H1 (cell line): ENCODE measurements around the gene POLR3H. TPM values are rescaled to one million over a fixed set of nuclear protein-coding genes. Genes with fewer than 3 reads are reported as not detected.

Experiments
- CTCF ChIA-PET: fragments of 300-600 bp; sonication (Branson Sonifier 250); formaldehyde crosslinking; loops from one replicate; lab custom pipeline; 2021; ENCODE audit not compliant: partially characterized antibody; lab: Charles Lee
- POLR2A ChIA-PET: fragments of 300-600 bp; sonication (Branson Sonifier 250); formaldehyde crosslinking; loops from one replicate; lab custom pipeline; 2021; ENCODE audit warnings: inconsistent platforms; ENCODE audit not compliant: partially characterized antibody; lab: Charles Lee
- DNase-seq, 2 experiments: peaks; one replicate each; pipeline versions ENCODE4 v3.0.0 to v3.0.0-alpha.2; 2010 to 2022; ENCODE audit warnings: low spot score in 2 of 2, low read depth in 1 of 2, mixed read lengths in 1 of 2
- FAIRE-seq: peaks from 2 replicates; lab custom pipeline; 2011; peaks lifted over from hg19 to GRCh38; lab: Jason Lieb, UNC
- H2AFZ ChIP-seq: 2 replicates; pipeline ENCODE4 v1.8.1; 2012; ENCODE audit warnings: low read length, inconsistent platforms
- H2AK5ac ChIP-seq: 2 replicates; pipeline ENCODE4 v1.6.1; 2013; ENCODE audit warnings: low read depth, low read length
- H2BK120ac ChIP-seq: replicated peaks from 2 replicates; pipeline ENCODE3; 2013; ENCODE audit warnings: low read depth, low read length, inconsistent platforms
- H2BK12ac ChIP-seq: 2 replicates; pipeline ENCODE4 v1.6.1; 2013; ENCODE audit warnings: low read depth, low read length
- H2BK15ac ChIP-seq: 2 replicates; pipeline ENCODE4 v1.6.1; 2013; ENCODE audit warnings: low read length
- H2BK20ac ChIP-seq: 2 replicates; pipeline ENCODE4 v1.6.1; 2013; ENCODE audit warnings: low read length
- H2BK5ac ChIP-seq: 2 replicates; pipeline ENCODE4 v1.6.1; 2013; ENCODE audit warnings: low read depth, low read length
- H3K14ac ChIP-seq: 2 replicates; pipeline ENCODE4 v1.6.1; 2013; ENCODE audit warnings: inconsistent platforms; ENCODE audit not compliant: insufficient read length
- H3K18ac ChIP-seq: 2 replicates; pipeline ENCODE4 v1.6.1; 2013; ENCODE audit warnings: low read length; ENCODE audit errors: extremely low read depth
- H3K23ac ChIP-seq: 2 replicates; pipeline ENCODE4 v1.6.1; 2013; ENCODE audit warnings: inconsistent platforms; ENCODE audit not compliant: insufficient read length
- H3K23me2 ChIP-seq: 2 replicates; pipeline ENCODE4 v1.6.1; 2013; ENCODE audit warnings: low read depth, low read length
- H3K27ac ChIP-seq: 2 replicates; pipeline ENCODE4 v1.6.1; 2011; ENCODE audit warnings: low read depth, low read length, inconsistent platforms
- H3K27me3 ChIP-seq, 4 experiments: replicated peaks in 1 of 4; 1 replicate in 1 of 4; 2 replicates in 3 of 4; pipeline versions ENCODE4 v1.6.1 to v1.8.1; 2011 to 2013; ENCODE audit warnings: low read length in 3 of 4, mild to moderate bottlenecking in 3 of 4, inconsistent platforms in 2 of 4, mixed read lengths in 2 of 4, moderate library complexity in 1 of 4; ENCODE audit not compliant: control insufficient read depth in 3 of 4, insufficient read depth in 3 of 4; ENCODE audit errors: extremely low read depth in 1 of 4
- H3K36me3 ChIP-seq, 4 experiments: 2 replicates each; pipeline versions ENCODE4 v1.6.1 to v1.8.1; 2011 to 2013; ENCODE audit warnings: mild to moderate bottlenecking in 4 of 4, low read length in 3 of 4, moderate library complexity in 2 of 4, control low read depth in 1 of 4, inconsistent platforms in 1 of 4; ENCODE audit not compliant: insufficient read depth in 4 of 4, control insufficient read depth in 2 of 4
- H3K4ac ChIP-seq: replicated peaks from 2 replicates; pipeline ENCODE3; 2013; ENCODE audit warnings: low read length, low read depth, mixed read lengths, inconsistent platforms; ENCODE audit not compliant: insufficient read length
- H3K4me1 ChIP-seq, 4 experiments: replicated peaks in 1 of 4; 1 replicate in 1 of 4; 2 replicates in 3 of 4; pipeline versions ENCODE4 v1.6.1 to v1.8.1; 2011 to 2013; ENCODE audit warnings: low read length in 3 of 4, inconsistent platforms in 2 of 4, mixed read lengths in 1 of 4; ENCODE audit not compliant: insufficient read depth in 4 of 4, control insufficient read depth in 3 of 4
- H3K4me2 ChIP-seq, 2 experiments: 2 replicates each; pipeline versions ENCODE4 v1.6.1 to v1.8.1; 2011 to 2013; ENCODE audit warnings: low read depth in 2 of 2, low read length in 2 of 2, control low read depth in 1 of 2, inconsistent platforms in 1 of 2, mild to moderate bottlenecking in 1 of 2; ENCODE audit not compliant: insufficient read depth in 1 of 2
- H3K4me3 ChIP-seq, 4 experiments: fragments of 200-600, 300-600 bp in 1 of 4; sonication (generic), shearing (Covaris generic), sonication (Bioruptor Twin) in 1 of 4; 2 replicates each; pipeline versions ENCODE4 v1.5.1 to v1.8.1; 2011 to 2016; ENCODE audit warnings: low read length in 4 of 4, low read depth in 3 of 4, control low read depth in 2 of 4, inconsistent platforms in 2 of 4, mild to moderate bottlenecking in 2 of 4, mixed read lengths in 1 of 4, moderate library complexity in 1 of 4; ENCODE audit not compliant: insufficient read depth in 2 of 4; ENCODE audit errors: extremely low read depth in 1 of 4
- H3K56ac ChIP-seq: replicated peaks from 2 replicates; pipeline ENCODE3; 2013; ENCODE audit warnings: low read depth, mild to moderate bottlenecking, mixed read lengths, low read length, inconsistent platforms; ENCODE audit not compliant: insufficient read length
- H3K79me1 ChIP-seq: 2 replicates; pipeline ENCODE4 v1.6.1; 2013; ENCODE audit warnings: low read depth, low read length, control low read depth
- H3K79me2 ChIP-seq, 2 experiments: 2 replicates each; pipeline versions ENCODE4 v1.6.1 to v1.8.1; 2012 to 2013; ENCODE audit warnings: low read length in 2 of 2, mild to moderate bottlenecking in 2 of 2, inconsistent platforms in 1 of 2; ENCODE audit not compliant: insufficient read depth in 2 of 2, control insufficient read depth in 1 of 2
- H3K9ac ChIP-seq, 4 experiments: replicated peaks in 1 of 4; 1 replicate in 1 of 4; 2 replicates in 3 of 4; pipeline versions ENCODE4 v1.6.1 to v1.8.1; 2011 to 2013; ENCODE audit warnings: low read depth in 3 of 4, low read length in 3 of 4, control low read depth in 2 of 4, mild to moderate bottlenecking in 2 of 4, moderate library complexity in 2 of 4, inconsistent platforms in 1 of 4; ENCODE audit errors: extremely low read depth in 1 of 4
- H3K9me3 ChIP-seq, 2 experiments: 2 replicates each; pipeline versions ENCODE4 v1.6.1 to v1.8.1; 2012 to 2013; ENCODE audit warnings: mild to moderate bottlenecking in 2 of 2, moderate library complexity in 2 of 2, control low read depth in 1 of 2, inconsistent platforms in 1 of 2, low read depth in 1 of 2, low read length in 1 of 2, mixed read lengths in 1 of 2; ENCODE audit not compliant: insufficient read depth in 2 of 2
- H4K20me1 ChIP-seq, 2 experiments: replicated peaks in 1 of 2; 2 replicates each; pipeline versions ENCODE3 to v1.8.1; 2011 to 2013; ENCODE audit warnings: inconsistent platforms in 2 of 2, low read length in 2 of 2, mild to moderate bottlenecking in 1 of 2; ENCODE audit not compliant: insufficient read depth in 2 of 2, control insufficient read depth in 1 of 2
- H4K5ac ChIP-seq: 2 replicates; pipeline ENCODE4 v1.6.1; 2013; ENCODE audit warnings: low read length, low read depth, mixed read lengths, inconsistent platforms; ENCODE audit not compliant: insufficient read length
- H4K8ac ChIP-seq: 2 replicates; pipeline ENCODE4 v1.8.0; 2013; ENCODE audit warnings: mild to moderate bottlenecking, moderate library complexity, low read length, inconsistent platforms; ENCODE audit not compliant: insufficient read depth; ENCODE audit errors: extremely low read depth
- H4K91ac ChIP-seq: replicated peaks from 2 replicates; pipeline ENCODE3; 2013; ENCODE audit warnings: low read length, mixed read lengths, inconsistent platforms; ENCODE audit not compliant: insufficient read length
- BCL11A ChIP-seq, 2 experiments: IDR thresholded peaks; one replicate each; pipeline ENCODE4 v1.6.1; 2011; ENCODE audit warnings: low read depth in 2 of 2, low read length in 2 of 2, mild to moderate bottlenecking in 2 of 2
- CEBPB ChIP-seq: IDR thresholded peaks from 2 replicates; pipeline ENCODE4 v1.6.1; 2012; ENCODE audit warnings: low read depth, low read length
- CTBP2 ChIP-seq: IDR thresholded peaks from 2 replicates; pipeline ENCODE4 v1.7.0; 2011; ENCODE audit warnings: borderline replicate concordance, mild to moderate bottlenecking, moderate library complexity, mixed read lengths, low read length; ENCODE audit not compliant: insufficient read depth, insufficient read length
- HDAC2 ChIP-seq, 2 experiments: fragments of 300-600 bp in 1 of 2; sonication (generic) in 1 of 2; IDR thresholded peaks; 2 replicates each; pipeline ENCODE4 v1.6.1; 2011 to 2012; ENCODE audit warnings: low read depth in 2 of 2, low read length in 2 of 2, mild to moderate bottlenecking in 2 of 2, moderate library complexity in 2 of 2, borderline replicate concordance in 1 of 2, inconsistent platforms in 1 of 2
- KDM5A ChIP-seq: fragments of 200-600 bp; IDR thresholded peaks from 2 replicates; pipeline ENCODE4 v1.7.1; 2012; ENCODE audit warnings: mild to moderate bottlenecking, low read length, inconsistent platforms, mixed read lengths
- MAX ChIP-seq: IDR thresholded peaks from 2 replicates; pipeline ENCODE4 v1.6.1; 2012; ENCODE audit warnings: inconsistent platforms
- NRF1 ChIP-seq: IDR thresholded peaks from 2 replicates; pipeline ENCODE4 v1.6.1; 2011; ENCODE audit warnings: mild to moderate bottlenecking, low read depth, low read length, improper control_type of control experiment
- POU5F1 ChIP-seq: IDR thresholded peaks from 2 replicates; pipeline ENCODE4 v1.6.1; 2011; ENCODE audit warnings: low read depth, mild to moderate bottlenecking, low read length, moderate library complexity
- RNF2 ChIP-seq: fragments of 200-900, 300-1000 bp; sonication (generic); IDR thresholded peaks from 2 replicates; pipeline ENCODE4 v1.7.1; 2016; ENCODE audit warnings: borderline replicate concordance, low read depth, mild to moderate bottlenecking, antibody characterized with exemption, low read length; ENCODE audit not compliant: poor library complexity, severe bottlenecking; ENCODE audit errors: missing control alignments
- SAP30 ChIP-seq: fragments of 300-600 bp; sonication (generic); IDR thresholded peaks from 2 replicates; pipeline ENCODE4 v1.7.1; 2012; ENCODE audit warnings: low read length, moderate library complexity, mild to moderate bottlenecking, inconsistent platforms; ENCODE audit not compliant: insufficient read depth, insufficient replicate concordance
- SUZ12 ChIP-seq: fragments of 200-600 bp; sonication (generic); IDR thresholded peaks from 2 replicates; pipeline ENCODE4 v1.6.1; 2012; ENCODE audit warnings: mild to moderate bottlenecking, inconsistent platforms, low read length, moderate library complexity, mixed read lengths
- TAF1 ChIP-seq: IDR thresholded peaks from 2 replicates; pipeline ENCODE4 v1.6.1; 2011; ENCODE audit warnings: mild to moderate bottlenecking, low read depth, low read length
- TCF12 ChIP-seq: IDR thresholded peaks from 2 replicates; pipeline ENCODE4 v1.6.1; 2011; ENCODE audit warnings: low read depth, mild to moderate bottlenecking, low read length
- YY1 ChIP-seq: IDR thresholded peaks from 2 replicates; pipeline ENCODE4 v1.6.1; 2011; ENCODE audit warnings: low read depth, mild to moderate bottlenecking, low read length
- WGBS, 2 experiments: shearing (Covaris generic) in 1 of 2; methylation state at CpG; one replicate each; pipeline versions ENCODE4 v1.1.6 to v1.1.7; 2013 to 2015; ENCODE audit warnings: low lambda C conversion rate in 2 of 2, mixed read lengths in 2 of 2, inconsistent platforms in 1 of 2, low coverage in 1 of 2, missing lambda C conversion rate in 1 of 2; ENCODE audit not compliant: insufficient replicate concordance in 2 of 2, insufficient coverage in 1 of 2, insufficient read length in 1 of 2; ENCODE audit errors: extremely low coverage in 1 of 2, missing lambda C conversion rate in 1 of 2; 5-methylcytosine and 5-hydroxymethylcytosine counted together
- polyA plus RNA-seq, 7 experiments: library from polyadenylated mRNA; depleted of rRNA in 3 of 7; stranded (reverse) in 5 of 7; unstranded in 2 of 7; fragments of >200 nt in 5 of 7; fragments of 200-250 nt in 2 of 7; gene quantifications; 1 replicate in 5 of 7; 2 replicates in 1 of 7; 4 replicates in 1 of 7; pipeline versions ENCODE4 v1.2.1 to v1.2.3, GENCODE V29; 2011 to 2013; ENCODE audit warnings: missing spikeins in 2 of 7, mixed read lengths in 2 of 7
- total RNA-seq: library from RNA; stranded (reverse); fragmentation: NEBNext Ultra II Directional; extraction: Animal tissue kit (Norgen Biotek cat#: 25700); gene quantifications from 2 replicates; pipeline ENCODE4 v1.2.1, GENCODE V29; 2021

The POLR3H gene
- total and polyA plus RNA-seq, 2 of the 8 experiments (the other 6 are each of a cell fraction or from before 2014, with no cell fraction given), result 29.7 to 39.2 TPM

GRCh38 chr22:41518048-41518347, 26.3 kb downstream of the POLR3H start:
- 84% methylated on average over 7 of the region's 7 CpGs; no CpG with 5 or more reads in 1 of the 2 experiments for WGBS, 2 experiments
- Histone ChIP-seq H3K9me3 (no peaks in the 10 kb centered on the region), H2AFZ (no peak overlapping the region), H3K4ac (no peak overlapping the region), H3K4me2 (no peak overlapping the region), H2BK12ac (no peak overlapping the region), H2BK120ac (no peak overlapping the region), H3K27me3 (no peaks in the 10 kb centered on the region), H2BK15ac (no peak overlapping the region), H3K27ac (no peak overlapping the region), H2BK20ac (no peak overlapping the region), H3K79me2 (no peaks in the 10 kb centered on the region), H2BK5ac (no peak overlapping the region), H3K36me3 (peaks cover 0 to 13% (median 6%) of the 10 kb centered on the region in 4 experiments; a peak in 4 of 8 replicates), H3K9ac (no peak overlapping the region), H4K5ac (no peak overlapping the region), H4K91ac (no peak overlapping the region), H3K23me2 (no peaks in the 10 kb centered on the region), H4K8ac (no peak overlapping the region), H3K79me1 (no peaks in the 10 kb centered on the region), H2AK5ac (no peak overlapping the region), H3K23ac (no peak overlapping the region), H3K4me3 (no peak overlapping the region), H3K18ac (no peak overlapping the region), H3K14ac (no peak overlapping the region), H4K20me1 (peaks cover 2 to 3% of the 10 kb centered on the region in 2 experiments), H3K56ac (no peak overlapping the region), H3K4me1 (peaks cover 4 to 8% (median 5%) of the 10 kb centered on the region in 4 experiments)
- DNase-seq (no peak), FAIRE-seq (no peak)
- ChIA-PET POLR2A (interaction anchor here (0.7 to 3.3 kb wide), 11 partner anchors 10 to 113 kb away, joined by 3 to 34 read pairs (median 4); partner anchors contain the start of genes ACO2, PHF5A, POLR3H and TOB2), CTCF (interaction anchor here (0.8 to 13.5 kb wide), 42 partner anchors 8 to 232 kb away, joined by 3 to 269 read pairs (median 7); partner anchors contain the start of genes ACO2, PHF5A, PMM1 and RANGAP1)
- no peak for TF ChIP-seq SUZ12
- TF ChIP-seq CTBP2, result no peak
- no peak for TF ChIP-seq TCF12
- TF ChIP-seq YY1, result no peak
- no peak for TF ChIP-seq SAP30
- TF ChIP-seq CEBPB, result no peak
- no peak for TF ChIP-seq HDAC2 (IDR thresholded peaks at IDR 0.05; ENCODE audit: borderline replicate concordance in 1 of 2, low read depth in 2 of 2, low read length in 2 of 2)
- no peak for TF ChIP-seq POU5F1
- no peak for TF ChIP-seq KDM5A
- TF ChIP-seq MAX, result no peak
- no peak for TF ChIP-seq BCL11A (IDR thresholded peaks at IDR 0.05; ENCODE audit: low read depth in 2 of 2, low read length in 2 of 2)
- no peak for TF ChIP-seq TAF1
- no peak for TF ChIP-seq RNF2
- no peak for TF ChIP-seq NRF1
